GM18507 (cell line): ENCODE results near the gene CNTN4.
"Not testable (repeated sequence)": the region's sequence is repeated elsewhere in the genome, so short reads cannot be mapped to it uniquely, and the experiment has no call there.

Experiments used
- DNase-seq: peaks from one replicate; pipeline ENCODE4 v3.0.0; 2011; ENCODE audit warnings: low read depth; ENCODE audit not compliant: insufficient read length; ENCODE audit errors: extremely low spot score
- FAIRE-seq: peaks from 2 replicates; lab custom pipeline; 2011; peaks lifted over from hg19 to GRCh38; lab: Jason Lieb, UNC

Gene CNTN4

GRCh38 chr3:2820982-2821381, 722.3 kb downstream of the CNTN4 start:
- not testable (repeated sequence) for FAIRE-seq, DNase-seq

- FAIRE-seq (no peak), DNase-seq (no peak)
These were observed 723.9 kb downstream of the CNTN4 start for GRCh38 chr3:2822611-2823010.

- no peak for FAIRE-seq
- no peak for DNase-seq
These were observed 724.4 kb downstream of the CNTN4 start for GRCh38 chr3:2823031-2823430.

- FAIRE-seq: no peak
- no peak for DNase-seq
These were observed 725.0 kb downstream of the CNTN4 start for GRCh38 chr3:2823437-2824211.

GRCh38 chr3:2826036-2826435, 727.4 kb downstream of the CNTN4 start:
- FAIRE-seq (no peak), DNase-seq (no peak)

GRCh38 chr3:2826453-2826852, 727.8 kb downstream of the CNTN4 start:
- DNase-seq (no peak), FAIRE-seq (no peak)

GRCh38 chr3:2837239-2837638, 738.6 kb downstream of the CNTN4 start:
- FAIRE-seq (no peak), DNase-seq (no peak)

GRCh38 chr3:2837910-2838309, 739.2 kb downstream of the CNTN4 start:
- DNase-seq (no peak), FAIRE-seq (no peak)

GRCh38 chr3:2838546-2839157, 740.0 kb downstream of the CNTN4 start:
- no peak for FAIRE-seq
- DNase-seq: no peak

- DNase-seq (no peak), FAIRE-seq (no peak)
These were observed 741.2 kb downstream of the CNTN4 start for GRCh38 chr3:2839876-2840275.

GRCh38 chr3:2847062-2847841, 748.6 kb downstream of the CNTN4 start:
- no peak for FAIRE-seq
- DNase-seq: no peak

GRCh38 chr3:2849092-2849491, 750.4 kb downstream of the CNTN4 start:
- no peak for DNase-seq
- no peak for FAIRE-seq

GRCh38 chr3:2850701-2851100, 752.0 kb downstream of the CNTN4 start:
- FAIRE-seq (no peak), DNase-seq (no peak)

GRCh38 chr3:2851361-2851760, 752.7 kb downstream of the CNTN4 start:
- DNase-seq: no peak
- FAIRE-seq: no peak

GRCh38 chr3:2851835-2852234, 753.2 kb downstream of the CNTN4 start:
- no peak for FAIRE-seq
- no peak for DNase-seq

GRCh38 chr3:2853651-2854050, 755.0 kb downstream of the CNTN4 start:
- no peak for FAIRE-seq

GRCh38 chr3:2856138-2857133, 757.8 kb downstream of the CNTN4 start:
- no peak for FAIRE-seq
- no peak for DNase-seq

More at GRCh38 chr3:2853651-2854050, 755.0 kb downstream of the CNTN4 start:
- DNase-seq: no peak

GRCh38 chr3:2860626-2861025, 762.0 kb downstream of the CNTN4 start:
- DNase-seq (no peak), FAIRE-seq (no peak)

GRCh38 chr3:2861120-2861519, 762.5 kb downstream of the CNTN4 start:
- DNase-seq: no peak
- no peak for FAIRE-seq
